Trophoblast cell (in vitro differentiated cells and primary cell): ENCODE results near the gene KIF1A. TPM values are rescaled to one million over a fixed set of nuclear protein-coding genes. Genes with fewer than 3 reads are reported as not detected.
A peak's percentile ranks its signal among the peaks of the same experiment; 100 is the strongest.

Source experiments
- DNase-seq, 2 donors: peaks; one replicate each; pipeline ENCODE4 v3.0.0-alpha.2; 2016
- H2AFZ ChIP-seq: 2 replicates; pipeline ENCODE4 v1.6.1; 2013; ENCODE audit warnings: low read length, moderate library complexity, mild to moderate bottlenecking; ENCODE audit not compliant: insufficient read depth, poor library complexity
- H2AK5ac ChIP-seq: 2 replicates; pipeline ENCODE4 v1.6.1; 2013; ENCODE audit warnings: mild to moderate bottlenecking, low read length
- H2BK120ac ChIP-seq: 2 replicates; pipeline ENCODE4 v1.6.1; 2013; ENCODE audit warnings: low read length, mild to moderate bottlenecking, moderate library complexity; ENCODE audit not compliant: insufficient read depth, poor library complexity
- H2BK12ac ChIP-seq: 2 replicates; pipeline ENCODE4 v1.6.1; 2013; ENCODE audit warnings: mild to moderate bottlenecking, low read length, moderate library complexity
- H2BK5ac ChIP-seq: 2 replicates; pipeline ENCODE4 v1.6.1; 2013; ENCODE audit warnings: low read length, low read depth, moderate library complexity, mild to moderate bottlenecking; ENCODE audit not compliant: poor library complexity
- H3K14ac ChIP-seq: 2 replicates; pipeline ENCODE4 v1.6.1; 2013; ENCODE audit warnings: mild to moderate bottlenecking, low read length
- H3K18ac ChIP-seq: 2 replicates; pipeline ENCODE4 v1.6.1; 2013; ENCODE audit warnings: mild to moderate bottlenecking, low read length
- H3K23ac ChIP-seq: 2 replicates; pipeline ENCODE4 v1.6.1; 2013; ENCODE audit warnings: low read length
- H3K27ac ChIP-seq: 2 replicates; pipeline ENCODE4 v1.5.1; 2013; ENCODE audit warnings: low read depth, mild to moderate bottlenecking, inconsistent platforms, low read length, moderate library complexity
- H3K27me3 ChIP-seq: 2 replicates; pipeline ENCODE4 v1.6.1; 2013; ENCODE audit warnings: inconsistent platforms, mild to moderate bottlenecking, low read length, moderate library complexity; ENCODE audit not compliant: insufficient read depth
- H3K36me3 ChIP-seq, 2 experiments: 1 replicate in 1 of 2; 2 replicates in 1 of 2; pipeline ENCODE4 v1.6.1; 2013; ENCODE audit warnings: low read length in 2 of 2, mild to moderate bottlenecking in 2 of 2, moderate library complexity in 1 of 2; ENCODE audit not compliant: insufficient read depth in 2 of 2, control insufficient read depth in 1 of 2
- H3K4ac ChIP-seq: 2 replicates; pipeline ENCODE4 v1.6.1; 2013; ENCODE audit warnings: low read depth, mild to moderate bottlenecking, low read length, moderate library complexity
- H3K4me1 ChIP-seq, 2 experiments: 1 replicate in 1 of 2; 2 replicates in 1 of 2; pipeline ENCODE4 v1.6.1; 2013; ENCODE audit warnings: low read length in 2 of 2, mild to moderate bottlenecking in 2 of 2, moderate library complexity in 1 of 2; ENCODE audit not compliant: insufficient read depth in 2 of 2, control insufficient read depth in 1 of 2
- H3K4me2 ChIP-seq: 2 replicates; pipeline ENCODE4 v1.6.1; 2013; ENCODE audit warnings: inconsistent platforms, mild to moderate bottlenecking, low read length, moderate library complexity
- H3K4me3 ChIP-seq: 2 replicates; pipeline ENCODE4 v1.5.1; 2013; ENCODE audit warnings: mild to moderate bottlenecking, low read depth, low read length, inconsistent platforms
- H3K79me1 ChIP-seq: one replicate; pipeline ENCODE4 v1.6.1; 2013; ENCODE audit warnings: low read length
- H3K79me2 ChIP-seq: 2 replicates; pipeline ENCODE4 v1.6.1; 2013; ENCODE audit warnings: low read length, mild to moderate bottlenecking; ENCODE audit not compliant: control insufficient read depth, insufficient read depth, poor library complexity
- H3K9ac ChIP-seq: 2 replicates; pipeline ENCODE4 v1.6.1; 2013; ENCODE audit warnings: mild to moderate bottlenecking, low read length
- H3K9me3 ChIP-seq: 2 replicates; pipeline ENCODE4 v1.6.1; 2013; ENCODE audit warnings: low read depth, mild to moderate bottlenecking, control low read depth, inconsistent platforms, low read length; ENCODE audit not compliant: insufficient read depth
- H4K12ac ChIP-seq: 2 replicates; pipeline ENCODE4 v1.6.1; 2013; ENCODE audit warnings: low read depth, mild to moderate bottlenecking, low read length, moderate library complexity
- H4K8ac ChIP-seq: 2 replicates; pipeline ENCODE4 v1.6.1; 2013; ENCODE audit warnings: low read depth, mild to moderate bottlenecking, low read length, moderate library complexity
- H4K91ac ChIP-seq: one replicate; pipeline ENCODE4 v1.6.1; 2013; ENCODE audit warnings: low read depth, mild to moderate bottlenecking, low read length, moderate library complexity
- WGBS: extraction: QIAGEN DNeasy Blood & Tissue Kit; methylation state at CpG from one replicate; pipeline ENCODE4 v1.1.7; 2013; ENCODE audit warnings: missing lambda C conversion rate; ENCODE audit not compliant: insufficient read length, insufficient coverage; ENCODE audit errors: extremely low coverage; 5-methylcytosine and 5-hydroxymethylcytosine counted together
- polyA plus RNA-seq: library from polyadenylated mRNA; stranded (reverse); fragments of 200-250 nt; gene quantifications from 2 replicates; pipeline ENCODE4 v1.2.3, GENCODE V29; 2013

Gene KIF1A, protein sequence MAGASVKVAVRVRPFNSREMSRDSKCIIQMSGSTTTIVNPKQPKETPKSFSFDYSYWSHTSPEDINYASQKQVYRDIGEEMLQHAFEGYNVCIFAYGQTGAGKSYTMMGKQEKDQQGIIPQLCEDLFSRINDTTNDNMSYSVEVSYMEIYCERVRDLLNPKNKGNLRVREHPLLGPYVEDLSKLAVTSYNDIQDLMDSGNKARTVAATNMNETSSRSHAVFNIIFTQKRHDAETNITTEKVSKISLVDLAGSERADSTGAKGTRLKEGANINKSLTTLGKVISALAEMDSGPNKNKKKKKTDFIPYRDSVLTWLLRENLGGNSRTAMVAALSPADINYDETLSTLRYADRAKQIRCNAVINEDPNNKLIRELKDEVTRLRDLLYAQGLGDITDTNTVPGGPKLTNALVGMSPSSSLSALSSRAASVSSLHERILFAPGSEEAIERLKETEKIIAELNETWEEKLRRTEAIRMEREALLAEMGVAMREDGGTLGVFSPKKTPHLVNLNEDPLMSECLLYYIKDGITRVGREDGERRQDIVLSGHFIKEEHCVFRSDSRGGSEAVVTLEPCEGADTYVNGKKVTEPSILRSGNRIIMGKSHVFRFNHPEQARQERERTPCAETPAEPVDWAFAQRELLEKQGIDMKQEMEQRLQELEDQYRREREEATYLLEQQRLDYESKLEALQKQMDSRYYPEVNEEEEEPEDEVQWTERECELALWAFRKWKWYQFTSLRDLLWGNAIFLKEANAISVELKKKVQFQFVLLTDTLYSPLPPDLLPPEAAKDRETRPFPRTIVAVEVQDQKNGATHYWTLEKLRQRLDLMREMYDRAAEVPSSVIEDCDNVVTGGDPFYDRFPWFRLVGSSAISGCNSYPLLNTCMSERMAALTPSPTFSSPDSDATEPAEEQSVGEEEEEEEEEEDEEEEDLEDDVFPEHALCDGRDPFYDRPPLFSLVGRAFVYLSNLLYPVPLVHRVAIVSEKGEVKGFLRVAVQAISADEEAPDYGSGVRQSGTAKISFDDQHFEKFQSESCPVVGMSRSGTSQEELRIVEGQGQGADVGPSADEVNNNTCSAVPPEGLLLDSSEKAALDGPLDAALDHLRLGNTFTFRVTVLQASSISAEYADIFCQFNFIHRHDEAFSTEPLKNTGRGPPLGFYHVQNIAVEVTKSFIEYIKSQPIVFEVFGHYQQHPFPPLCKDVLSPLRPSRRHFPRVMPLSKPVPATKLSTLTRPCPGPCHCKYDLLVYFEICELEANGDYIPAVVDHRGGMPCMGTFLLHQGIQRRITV (N-terminal part only)
- polyA plus RNA-seq: 0.68 and 1.4 TPM in 2 replicates

DNA sequence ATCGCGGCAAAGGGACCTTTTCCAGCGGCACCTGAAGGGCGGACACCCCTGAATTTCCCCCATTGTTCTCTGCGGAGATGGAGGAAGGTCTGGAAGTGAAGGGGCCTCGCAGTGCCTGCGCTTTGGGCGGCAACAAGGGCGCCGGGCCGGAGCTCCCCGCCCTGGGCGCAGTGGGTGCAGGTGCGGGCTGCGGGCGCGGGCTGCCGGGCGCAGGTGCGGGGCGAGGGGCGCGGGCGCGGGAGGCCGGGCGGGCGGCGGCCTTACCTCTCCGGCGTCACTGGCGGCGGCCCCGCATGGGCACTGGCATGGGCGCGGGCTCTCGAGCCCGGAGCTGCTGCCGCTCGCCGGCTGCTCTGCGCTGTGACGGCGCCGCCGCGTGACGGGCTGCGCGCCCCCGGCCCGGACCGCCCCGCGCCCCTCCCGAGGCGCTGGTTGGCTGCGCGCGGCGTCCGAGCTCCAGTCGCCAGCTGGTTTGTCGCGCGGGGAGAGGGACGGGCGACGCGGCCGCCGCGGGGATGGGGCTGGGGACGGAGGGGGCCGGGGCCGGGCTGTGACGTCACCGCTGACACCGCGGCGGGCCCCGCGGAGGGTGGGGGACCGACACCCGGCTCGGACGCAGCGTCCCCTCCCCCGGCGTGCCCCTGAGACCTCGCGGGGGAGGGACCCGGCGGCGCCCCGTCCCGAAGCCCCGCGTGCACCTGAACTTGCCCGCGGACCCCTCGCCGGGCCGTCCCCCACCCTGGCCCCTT lies at the start of gene KIF1A:
KIF1A (minus strand) TSS at position 362 of the 749 bp plus-strand sequence. CDS start 22,467 bp downstream, outside the sequence.
- no peak within 1 kb of the TSS for H4K12ac ChIP-seq
- H3K9ac ChIP-seq: no peak within 1 kb of the TSS
- H3K14ac ChIP-seq: no peak within 1 kb of the TSS
- H3K4ac ChIP-seq: no peak within 1 kb of the TSS
- H3K79me1 ChIP-seq: no peaks in the 10 kb centered on the region
- DNase-seq: no peak
- H3K79me2 ChIP-seq: no peaks in the 10 kb centered on the region
- peak within 1 kb of the TSS; percentile 2 for H3K4me3 ChIP-seq
- no peak within 1 kb of the TSS for H4K8ac ChIP-seq
- H3K27me3 ChIP-seq: peaks cover 46% of the 10 kb centered on the region
- H4K91ac ChIP-seq: no peak within 1 kb of the TSS
- no peak within 1 kb of the TSS for H2AFZ ChIP-seq
- no peak within 1 kb of the TSS for H2BK12ac ChIP-seq
- H3K4me1 ChIP-seq: peaks cover 3 to 7% of the 10 kb centered on the region in 2 experiments
- peak within 1 kb of the TSS; percentile 64 for H3K4me2 ChIP-seq
- H3K9me3 ChIP-seq: peaks cover 11% of the 10 kb centered on the region
- H3K18ac ChIP-seq: no peak within 1 kb of the TSS
- H2BK5ac ChIP-seq: no peak within 1 kb of the TSS
- H3K27ac ChIP-seq: no peak within 1 kb of the TSS
- no peak within 1 kb of the TSS for H2BK120ac ChIP-seq
- H3K36me3 ChIP-seq: no peaks in the 10 kb centered on the region
- no peak within 1 kb of the TSS for H3K23ac ChIP-seq
- H2AK5ac ChIP-seq: no peak within 1 kb of the TSS
- WGBS: no CpG with 5 or more reads among the region's 104 CpGs

DNA sequence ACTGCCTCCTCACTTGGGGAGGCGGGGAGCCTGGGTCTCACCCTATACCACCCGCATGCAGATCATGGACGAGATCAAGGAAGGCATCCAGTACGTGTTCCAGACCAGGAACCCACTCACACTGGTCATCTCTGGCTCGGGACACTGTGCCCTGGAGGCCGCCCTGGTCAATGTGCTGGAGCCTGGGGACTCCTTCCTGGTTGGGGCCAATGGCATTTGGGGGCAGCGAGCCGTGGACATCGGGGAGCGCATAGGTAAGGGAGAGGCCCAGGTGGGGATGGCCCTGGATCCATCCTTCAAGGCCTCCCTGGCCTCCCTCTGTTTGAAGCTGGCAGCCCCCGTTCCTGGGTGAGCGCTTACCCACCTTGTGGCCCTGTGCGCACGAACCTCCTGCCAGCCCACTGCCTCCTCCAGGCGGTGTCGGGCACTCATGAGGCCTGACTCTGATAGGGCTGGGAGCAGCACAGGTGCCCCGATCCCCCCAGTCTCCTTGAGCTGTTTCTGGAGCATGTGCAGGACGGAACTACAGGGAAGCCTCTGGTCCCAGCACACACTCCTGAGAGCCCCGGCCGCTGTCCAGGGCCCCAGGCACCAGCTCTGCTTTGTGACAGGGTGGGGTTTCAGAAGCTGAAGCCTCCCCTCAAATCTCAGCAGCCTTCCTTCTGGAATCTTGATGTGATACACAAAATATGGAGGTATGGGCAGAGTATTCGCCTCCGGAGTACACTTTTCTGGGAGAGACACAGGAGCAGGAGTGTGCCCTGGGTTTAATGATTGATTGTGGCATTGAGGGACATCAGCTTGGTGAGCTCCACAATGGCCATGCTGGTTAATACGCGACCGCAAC lies 49.3 kb upstream of the KIF1A start:
- no CpG with 5 or more reads among the region's 25 CpGs for WGBS
- Histone ChIP-seq H3K79me1 (no peaks in the 10 kb centered on the region), H3K27ac (no peak overlapping the region), H3K18ac (no peak overlapping the region), H4K8ac (no peak overlapping the region), H3K14ac (no peak overlapping the region), H3K79me2 (no peaks in the 10 kb centered on the region), H3K4me3 (no peak overlapping the region), H3K4ac (no peak overlapping the region), H4K91ac (no peak overlapping the region), H2AK5ac (no peak overlapping the region), H4K12ac (no peak overlapping the region), H2BK120ac (no peak overlapping the region), H3K9ac (no peak overlapping the region), H2BK5ac (no peak overlapping the region), H3K36me3 (no peaks in the 10 kb centered on the region), H3K9me3 (no peaks in the 10 kb centered on the region), H3K4me1 (no peaks in the 10 kb centered on the region), H3K23ac (no peak overlapping the region), H3K4me2 (no peak overlapping the region), H3K27me3 (no peaks in the 10 kb centered on the region), H2BK12ac (no peak overlapping the region), H2AFZ (no peak overlapping the region)
- DNase-seq: peak in 1 of 2 donors; percentile 31

DNA sequence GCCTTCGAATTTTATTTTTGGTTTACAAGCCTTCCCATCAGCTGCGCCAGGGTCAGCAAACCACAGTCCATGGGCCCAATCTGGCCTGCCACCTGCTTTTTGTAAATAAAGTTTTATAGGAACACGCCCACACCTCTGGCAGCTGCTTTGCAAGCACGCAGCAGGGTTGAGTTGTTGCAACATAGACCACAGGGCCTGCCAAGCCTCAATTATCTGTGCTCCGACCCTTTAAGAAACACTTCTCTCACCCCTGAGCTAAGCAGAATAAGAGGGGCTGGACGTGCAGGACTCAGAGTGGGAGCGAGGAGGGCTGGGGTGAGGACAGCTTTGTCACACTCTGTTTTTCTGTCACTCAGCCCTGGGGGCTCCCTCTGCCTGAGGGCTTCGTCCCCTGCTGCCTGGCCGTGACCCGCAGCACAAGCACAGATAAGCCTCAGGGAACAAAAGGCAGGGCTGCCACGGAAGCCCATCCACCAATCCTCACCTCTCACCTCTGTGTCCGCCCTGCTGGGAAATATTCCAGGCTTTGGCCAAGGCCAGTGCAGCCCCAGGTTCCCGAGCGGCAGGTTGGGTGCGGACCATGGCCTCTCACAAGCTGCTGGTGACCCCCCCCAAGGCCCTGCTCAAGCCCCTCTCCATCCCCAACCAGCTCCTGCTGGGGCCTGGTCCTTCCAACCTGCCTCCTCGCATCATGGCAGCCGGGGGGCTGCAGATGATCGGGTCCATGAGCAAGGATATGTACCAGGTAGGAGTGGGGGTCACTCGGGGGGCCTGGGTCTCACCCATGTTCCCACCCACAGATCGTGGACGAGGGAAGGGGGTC lies 48.5 kb upstream of the KIF1A start, which contains the start of gene AGXT:
AGXT (plus strand) TSS at position 539 of the 823 bp plus-strand sequence; CDS start at position 581, 42 bp downstream.
- Histone ChIP-seq H3K18ac (no peak within 1 kb of the TSS), H2AK5ac (no peak within 1 kb of the TSS), H3K79me1 (no peaks in the 10 kb centered on the region), H2BK5ac (no peak within 1 kb of the TSS), H3K79me2 (no peaks in the 10 kb centered on the region), H3K23ac (no peak within 1 kb of the TSS), H3K9me3 (no peaks in the 10 kb centered on the region), H3K36me3 (no peaks in the 10 kb centered on the region), H2BK120ac (no peak within 1 kb of the TSS), H3K4me1 (no peaks in the 10 kb centered on the region), H2BK12ac (no peak within 1 kb of the TSS), H2AFZ (no peak within 1 kb of the TSS), H3K9ac (no peak within 1 kb of the TSS), H3K14ac (no peak within 1 kb of the TSS), H3K27me3 (no peaks in the 10 kb centered on the region), H3K4me2 (no peak within 1 kb of the TSS), H3K27ac (no peak within 1 kb of the TSS), H3K4ac (no peak within 1 kb of the TSS), H3K4me3 (no peak within 1 kb of the TSS), H4K91ac (no peak within 1 kb of the TSS), H4K12ac (no peak within 1 kb of the TSS), H4K8ac (no peak within 1 kb of the TSS)
- no CpG with 5 or more reads among the region's 21 CpGs for WGBS
- DNase-seq: peak; percentile 80 to 89
